H1 (cell line): ENCODE data around the gene CROCC2. TPM values are rescaled to one million over a fixed set of nuclear protein-coding genes. Genes with fewer than 3 reads are reported as not detected.

Source experiments
- CTCF ChIA-PET: fragments of 300-600 bp; sonication (Branson Sonifier 250); formaldehyde crosslinking; loops from one replicate; lab custom pipeline; 2021; ENCODE audit not compliant: partially characterized antibody; lab: Charles Lee
- POLR2A ChIA-PET: fragments of 300-600 bp; sonication (Branson Sonifier 250); formaldehyde crosslinking; loops from one replicate; lab custom pipeline; 2021; ENCODE audit warnings: inconsistent platforms; ENCODE audit not compliant: partially characterized antibody; lab: Charles Lee
- DNase-seq, 2 experiments: peaks; one replicate each; pipeline versions ENCODE4 v3.0.0 to v3.0.0-alpha.2; 2010 to 2022; ENCODE audit warnings: low spot score in 2 of 2, low read depth in 1 of 2, mixed read lengths in 1 of 2
- FAIRE-seq: peaks from 2 replicates; lab custom pipeline; 2011; peaks lifted over from hg19 to GRCh38; lab: Jason Lieb, UNC
- H2AFZ ChIP-seq: 2 replicates; pipeline ENCODE4 v1.8.1; 2012; ENCODE audit warnings: low read length, inconsistent platforms
- H2AK5ac ChIP-seq: 2 replicates; pipeline ENCODE4 v1.6.1; 2013; ENCODE audit warnings: low read depth, low read length
- H2BK120ac ChIP-seq: replicated peaks from 2 replicates; pipeline ENCODE3; 2013; ENCODE audit warnings: low read depth, low read length, inconsistent platforms
- H2BK12ac ChIP-seq: 2 replicates; pipeline ENCODE4 v1.6.1; 2013; ENCODE audit warnings: low read depth, low read length
- H2BK15ac ChIP-seq: 2 replicates; pipeline ENCODE4 v1.6.1; 2013; ENCODE audit warnings: low read length
- H2BK20ac ChIP-seq: 2 replicates; pipeline ENCODE4 v1.6.1; 2013; ENCODE audit warnings: low read length
- H2BK5ac ChIP-seq: 2 replicates; pipeline ENCODE4 v1.6.1; 2013; ENCODE audit warnings: low read depth, low read length
- H3K14ac ChIP-seq: 2 replicates; pipeline ENCODE4 v1.6.1; 2013; ENCODE audit warnings: inconsistent platforms; ENCODE audit not compliant: insufficient read length
- H3K18ac ChIP-seq: 2 replicates; pipeline ENCODE4 v1.6.1; 2013; ENCODE audit warnings: low read length; ENCODE audit errors: extremely low read depth
- H3K23ac ChIP-seq: 2 replicates; pipeline ENCODE4 v1.6.1; 2013; ENCODE audit warnings: inconsistent platforms; ENCODE audit not compliant: insufficient read length
- H3K23me2 ChIP-seq: 2 replicates; pipeline ENCODE4 v1.6.1; 2013; ENCODE audit warnings: low read depth, low read length
- H3K27ac ChIP-seq: 2 replicates; pipeline ENCODE4 v1.6.1; 2011; ENCODE audit warnings: low read depth, low read length, inconsistent platforms
- H3K27me3 ChIP-seq, 4 experiments: replicated peaks in 1 of 4; 1 replicate in 1 of 4; 2 replicates in 3 of 4; pipeline versions ENCODE4 v1.6.1 to v1.8.1; 2011 to 2013; ENCODE audit warnings: low read length in 3 of 4, mild to moderate bottlenecking in 3 of 4, inconsistent platforms in 2 of 4, mixed read lengths in 2 of 4, moderate library complexity in 1 of 4; ENCODE audit not compliant: control insufficient read depth in 3 of 4, insufficient read depth in 3 of 4; ENCODE audit errors: extremely low read depth in 1 of 4
- H3K36me3 ChIP-seq, 4 experiments: 2 replicates each; pipeline versions ENCODE4 v1.6.1 to v1.8.1; 2011 to 2013; ENCODE audit warnings: mild to moderate bottlenecking in 4 of 4, low read length in 3 of 4, moderate library complexity in 2 of 4, control low read depth in 1 of 4, inconsistent platforms in 1 of 4; ENCODE audit not compliant: insufficient read depth in 4 of 4, control insufficient read depth in 2 of 4
- H3K4ac ChIP-seq: replicated peaks from 2 replicates; pipeline ENCODE3; 2013; ENCODE audit warnings: low read length, low read depth, mixed read lengths, inconsistent platforms; ENCODE audit not compliant: insufficient read length
- H3K4me1 ChIP-seq, 4 experiments: replicated peaks in 1 of 4; 1 replicate in 1 of 4; 2 replicates in 3 of 4; pipeline versions ENCODE4 v1.6.1 to v1.8.1; 2011 to 2013; ENCODE audit warnings: low read length in 3 of 4, inconsistent platforms in 2 of 4, mixed read lengths in 1 of 4; ENCODE audit not compliant: insufficient read depth in 4 of 4, control insufficient read depth in 3 of 4
- H3K4me2 ChIP-seq, 2 experiments: 2 replicates each; pipeline versions ENCODE4 v1.6.1 to v1.8.1; 2011 to 2013; ENCODE audit warnings: low read depth in 2 of 2, low read length in 2 of 2, control low read depth in 1 of 2, inconsistent platforms in 1 of 2, mild to moderate bottlenecking in 1 of 2; ENCODE audit not compliant: insufficient read depth in 1 of 2
- H3K4me3 ChIP-seq, 4 experiments: fragments of 200-600, 300-600 bp in 1 of 4; sonication (generic), shearing (Covaris generic), sonication (Bioruptor Twin) in 1 of 4; 2 replicates each; pipeline versions ENCODE4 v1.5.1 to v1.8.1; 2011 to 2016; ENCODE audit warnings: low read length in 4 of 4, low read depth in 3 of 4, control low read depth in 2 of 4, inconsistent platforms in 2 of 4, mild to moderate bottlenecking in 2 of 4, mixed read lengths in 1 of 4, moderate library complexity in 1 of 4; ENCODE audit not compliant: insufficient read depth in 2 of 4; ENCODE audit errors: extremely low read depth in 1 of 4
- H3K56ac ChIP-seq: replicated peaks from 2 replicates; pipeline ENCODE3; 2013; ENCODE audit warnings: low read depth, mild to moderate bottlenecking, mixed read lengths, low read length, inconsistent platforms; ENCODE audit not compliant: insufficient read length
- H3K79me1 ChIP-seq: 2 replicates; pipeline ENCODE4 v1.6.1; 2013; ENCODE audit warnings: low read depth, low read length, control low read depth
- H3K79me2 ChIP-seq, 2 experiments: 2 replicates each; pipeline versions ENCODE4 v1.6.1 to v1.8.1; 2012 to 2013; ENCODE audit warnings: low read length in 2 of 2, mild to moderate bottlenecking in 2 of 2, inconsistent platforms in 1 of 2; ENCODE audit not compliant: insufficient read depth in 2 of 2, control insufficient read depth in 1 of 2
- H3K9ac ChIP-seq, 4 experiments: replicated peaks in 1 of 4; 1 replicate in 1 of 4; 2 replicates in 3 of 4; pipeline versions ENCODE4 v1.6.1 to v1.8.1; 2011 to 2013; ENCODE audit warnings: low read depth in 3 of 4, low read length in 3 of 4, control low read depth in 2 of 4, mild to moderate bottlenecking in 2 of 4, moderate library complexity in 2 of 4, inconsistent platforms in 1 of 4; ENCODE audit errors: extremely low read depth in 1 of 4
- H3K9me3 ChIP-seq, 2 experiments: 2 replicates each; pipeline versions ENCODE4 v1.6.1 to v1.8.1; 2012 to 2013; ENCODE audit warnings: mild to moderate bottlenecking in 2 of 2, moderate library complexity in 2 of 2, control low read depth in 1 of 2, inconsistent platforms in 1 of 2, low read depth in 1 of 2, low read length in 1 of 2, mixed read lengths in 1 of 2; ENCODE audit not compliant: insufficient read depth in 2 of 2
- H4K20me1 ChIP-seq, 2 experiments: replicated peaks in 1 of 2; 2 replicates each; pipeline versions ENCODE3 to v1.8.1; 2011 to 2013; ENCODE audit warnings: inconsistent platforms in 2 of 2, low read length in 2 of 2, mild to moderate bottlenecking in 1 of 2; ENCODE audit not compliant: insufficient read depth in 2 of 2, control insufficient read depth in 1 of 2
- H4K5ac ChIP-seq: 2 replicates; pipeline ENCODE4 v1.6.1; 2013; ENCODE audit warnings: low read length, low read depth, mixed read lengths, inconsistent platforms; ENCODE audit not compliant: insufficient read length
- H4K8ac ChIP-seq: 2 replicates; pipeline ENCODE4 v1.8.0; 2013; ENCODE audit warnings: mild to moderate bottlenecking, moderate library complexity, low read length, inconsistent platforms; ENCODE audit not compliant: insufficient read depth; ENCODE audit errors: extremely low read depth
- H4K91ac ChIP-seq: replicated peaks from 2 replicates; pipeline ENCODE3; 2013; ENCODE audit warnings: low read length, mixed read lengths, inconsistent platforms; ENCODE audit not compliant: insufficient read length
- WGBS, 2 experiments: shearing (Covaris generic) in 1 of 2; methylation state at CpG; one replicate each; pipeline versions ENCODE4 v1.1.6 to v1.1.7; 2013 to 2015; ENCODE audit warnings: low lambda C conversion rate in 2 of 2, mixed read lengths in 2 of 2, inconsistent platforms in 1 of 2, low coverage in 1 of 2, missing lambda C conversion rate in 1 of 2; ENCODE audit not compliant: insufficient replicate concordance in 2 of 2, insufficient coverage in 1 of 2, insufficient read length in 1 of 2; ENCODE audit errors: extremely low coverage in 1 of 2, missing lambda C conversion rate in 1 of 2; 5-methylcytosine and 5-hydroxymethylcytosine counted together
- polyA plus RNA-seq, 7 experiments: library from polyadenylated mRNA; depleted of rRNA in 3 of 7; stranded (reverse) in 5 of 7; unstranded in 2 of 7; fragments of >200 nt in 5 of 7; fragments of 200-250 nt in 2 of 7; gene quantifications; 1 replicate in 5 of 7; 2 replicates in 1 of 7; 4 replicates in 1 of 7; pipeline versions ENCODE4 v1.2.1 to v1.2.3, GENCODE V29; 2011 to 2013; ENCODE audit warnings: missing spikeins in 2 of 7, mixed read lengths in 2 of 7
- total RNA-seq: library from RNA; stranded (reverse); fragmentation: NEBNext Ultra II Directional; extraction: Animal tissue kit (Norgen Biotek cat#: 25700); gene quantifications from 2 replicates; pipeline ENCODE4 v1.2.1, GENCODE V29; 2021

CROCC2 gene
- total and polyA plus RNA-seq, 2 of the 8 experiments (the other 6 are each of a cell fraction or from before 2014, with no cell fraction given) = not detected

- Histone ChIP-seq H3K56ac (no peak overlapping the region), H4K5ac (no peak overlapping the region), H4K20me1 (no peaks in the 10 kb centered on the region), H3K4me2 (no peak overlapping the region), H2BK20ac (no peak overlapping the region), H3K79me1 (no peaks in the 10 kb centered on the region), H3K79me2 (no peaks in the 10 kb centered on the region), H2AK5ac (no peak overlapping the region), H3K27me3 (no peaks in the 10 kb centered on the region), H3K9me3 (peaks cover 0 to 5% of the 10 kb centered on the region in 2 experiments; a peak in 1 of 4 replicates), H3K4me3 (no peak overlapping the region), H2BK15ac (no peak overlapping the region), H2AFZ (no peak overlapping the region), H2BK12ac (no peak overlapping the region), H3K23me2 (no peaks in the 10 kb centered on the region), H3K23ac (no peak overlapping the region), H4K8ac (peak overlapping the region; percentile 85), H2BK120ac (no peak overlapping the region), H3K14ac (no peak overlapping the region), H3K4me1 (no peaks in the 10 kb centered on the region), H3K18ac (no peak overlapping the region), H3K4ac (no peak overlapping the region), H4K91ac (no peak overlapping the region), H2BK5ac (no peak overlapping the region), H3K27ac (no peak overlapping the region), H3K36me3 (no peaks in the 10 kb centered on the region), H3K9ac (no peak overlapping the region)
- FAIRE-seq (no peak), DNase-seq (peak in 1 of 2 experiments; percentile 37)
- CTCF ChIA-PET = interaction anchor here (0.9 to 4.3 kb wide), 4 partner anchors 9 to 144 kb away, joined by 3 to 16 read pairs (median 4); no protein-coding TSS in a partner anchor
- POLR2A ChIA-PET = no interaction called here
- 89% methylated on average over 10 of the region's 12 CpGs; no CpG with 5 or more reads in 1 of the 2 experiments for WGBS, 2 experiments
These were observed 28.6 kb downstream of the CROCC2 start for GRCh38 chr2:240934701-240935102.
